Progenitor cell of endocrine pancreas (in vitro differentiated cells): Measurements from ENCODE around the gene ENTHD1. TPM values are rescaled to one million over a fixed set of nuclear protein-coding genes. Genes with fewer than 3 reads are reported as not detected.

Experiments
- DNase-seq: peaks from one replicate; pipeline ENCODE4 v3.0.0; 2021; ENCODE audit warnings: low spot score; ENCODE audit not compliant: unreplicated experiment
- H3K27ac Mint-ChIP-seq: 2 replicates; pipeline ENCODE4 v1.8.0; 2021; ENCODE audit warnings: mild to moderate bottlenecking, moderate library complexity, mixed read lengths
- H3K27me3 Mint-ChIP-seq: 2 replicates; pipeline ENCODE4 v1.8.0; 2021; ENCODE audit warnings: mixed read lengths
- H3K36me3 Mint-ChIP-seq: 2 replicates; pipeline ENCODE4 v1.8.0; 2022; ENCODE audit warnings: mixed read lengths; ENCODE audit not compliant: insufficient read depth
- H3K4me1 Mint-ChIP-seq: 2 replicates; pipeline ENCODE4 v1.8.0; 2021; ENCODE audit warnings: low read depth, mixed read lengths
- H3K4me3 Mint-ChIP-seq: 2 replicates; pipeline ENCODE4 v1.8.0; 2021; ENCODE audit warnings: low read depth, mild to moderate bottlenecking, moderate library complexity, mixed read lengths
- H3K9me3 Mint-ChIP-seq: 2 replicates; pipeline ENCODE4 v1.8.0; 2021; ENCODE audit warnings: low read depth, mixed read lengths
- CTCF ChIP-seq: fragments of 200-600 bp; sonication (generic); IDR thresholded peaks from one replicate; pipeline ENCODE4 v1.5.0; 2021; ENCODE audit warnings: antibody characterized with exemption, mild to moderate bottlenecking; ENCODE audit not compliant: unreplicated experiment
- total RNA-seq: library from RNA; stranded (reverse); gene quantifications from 2 replicates; pipeline ENCODE4 v1.2.1, GENCODE V29; 2021

Gene ENTHD1
- total RNA-seq, 1 donor from 2014 or later = not detected

- TF ChIP-seq CTCF = no peak
- Mint-ChIP-seq H3K27me3 (peaks cover 32% of the 10 kb centered on the region), H3K36me3 (no peaks in the 10 kb centered on the region), H3K9me3 (no peaks in the 10 kb centered on the region), H3K27ac (no peak overlapping the region), H3K4me1 (peaks cover 3% of the 10 kb centered on the region), H3K4me3 (no peak overlapping the region)
- no peak for DNase-seq
Observed at GRCh38 chr22:39806109-39806508, 87.5 kb downstream of the ENTHD1 start.

GRCh38 chr22:39805117-39805516 lies 88.4 kb downstream of the ENTHD1 start:
- no peak for DNase-seq
- H3K27me3 Mint-ChIP-seq = peaks cover 32% of the 10 kb centered on the region
- no peaks in the 10 kb centered on the region for H3K9me3 Mint-ChIP-seq
- no peak overlapping the region for H3K4me3 Mint-ChIP-seq
- H3K27ac Mint-ChIP-seq = no peak overlapping the region
- no peaks in the 10 kb centered on the region for H3K36me3 Mint-ChIP-seq
- peaks cover 8% of the 10 kb centered on the region for H3K4me1 Mint-ChIP-seq
- TF ChIP-seq CTCF = no peak

- no peak overlapping the region for H3K27ac Mint-ChIP-seq
Observed at GRCh38 chr22:39802682-39803081, 90.9 kb downstream of the ENTHD1 start.

GRCh38 chr22:39800790-39801520 lies 92.6 kb downstream of the ENTHD1 start:
- peaks cover 22% of the 10 kb centered on the region for H3K9me3 Mint-ChIP-seq
- DNase-seq = no peak
- H3K27ac Mint-ChIP-seq = no peak overlapping the region
- H3K4me1 Mint-ChIP-seq = peaks cover 8% of the 10 kb centered on the region
- TF ChIP-seq CTCF = no peak
- H3K27me3 Mint-ChIP-seq = peaks cover 21% of the 10 kb centered on the region
- H3K4me3 Mint-ChIP-seq = no peak overlapping the region
- peaks cover 5% of the 10 kb centered on the region for H3K36me3 Mint-ChIP-seq

More at GRCh38 chr22:39802682-39803081, 90.9 kb downstream of the ENTHD1 start:
- H3K27me3 Mint-ChIP-seq = peaks cover 29% of the 10 kb centered on the region
- DNase-seq = no peak
- peaks cover under 1% of the 10 kb centered on the region for H3K36me3 Mint-ChIP-seq
- TF ChIP-seq CTCF = no peak
- H3K9me3 Mint-ChIP-seq = peaks cover 8% of the 10 kb centered on the region
- peaks cover 8% of the 10 kb centered on the region for H3K4me1 Mint-ChIP-seq
- H3K4me3 Mint-ChIP-seq = no peak overlapping the region

GRCh38 chr22:39797528-39798147 lies 95.9 kb downstream of the ENTHD1 start:
- no peak for TF ChIP-seq CTCF
- H3K27ac Mint-ChIP-seq = no peak overlapping the region
- H3K27me3 Mint-ChIP-seq = peaks cover 4% of the 10 kb centered on the region
- DNase-seq = no peak
- no peak overlapping the region for H3K4me3 Mint-ChIP-seq
- H3K4me1 Mint-ChIP-seq = peaks cover 8% of the 10 kb centered on the region
- H3K9me3 Mint-ChIP-seq = peaks cover 33% of the 10 kb centered on the region
- peaks cover 5% of the 10 kb centered on the region for H3K36me3 Mint-ChIP-seq
